Fibroblast of pulmonary artery (primary cell): ENCODE data around the gene C3orf70.

ENCODE experiments used
- DNase-seq: peaks from one replicate; pipeline ENCODE4 v3.0.0-alpha.2; 2010; ENCODE audit warnings: low read depth
- H3K4me3 ChIP-seq: replicated peaks from 2 replicates; pipeline ENCODE4 v1.5.1; 2011; ENCODE audit warnings: low read depth, mild to moderate bottlenecking, control low read depth, low read length, moderate library complexity
- CTCF ChIP-seq: IDR thresholded peaks from 2 replicates; pipeline ENCODE4 v1.5.1; 2011; ENCODE audit warnings: mild to moderate bottlenecking, control low read depth, low read length, inconsistent platforms; ENCODE audit errors: missing control alignments

The C3orf70 gene

GRCh38 chr3:185075547-185075946 is 77.3 kb downstream of the C3orf70 start:
- H3K4me3 ChIP-seq, result no peak overlapping the region
- no peak for DNase-seq
- no peak for TF ChIP-seq CTCF

- no peak for DNase-seq
- no peak overlapping the region for H3K4me3 ChIP-seq
- no peak for TF ChIP-seq CTCF
Observed at GRCh38 chr3:185071287-185071800, 81.5 kb downstream of the C3orf70 start.

GRCh38 chr3:185070491-185071286 is 82.2 kb downstream of the C3orf70 start:
- peak; percentile 53 for TF ChIP-seq CTCF
- H3K4me3 ChIP-seq, result no peak overlapping the region
- DNase-seq, result peak; percentile 46

GRCh38 chr3:185069037-185070030 is 83.5 kb downstream of the C3orf70 start:
- H3K4me3 ChIP-seq, result no peak overlapping the region
- no peak for TF ChIP-seq CTCF
- DNase-seq, result no peak

GRCh38 chr3:185067173-185067572 is 85.7 kb downstream of the C3orf70 start:
- no peak for TF ChIP-seq CTCF
- no peak overlapping the region for H3K4me3 ChIP-seq
- no peak for DNase-seq

- DNase-seq, result no peak
- no peak for TF ChIP-seq CTCF
Observed at GRCh38 chr3:185066251-185066650, 86.6 kb downstream of the C3orf70 start.

More at GRCh38 chr3:185066251-185066650, 86.6 kb downstream of the C3orf70 start:
- no peak overlapping the region for H3K4me3 ChIP-seq
